ENCODE results near the gene TNFSF8. TPM values are rescaled to one million over a fixed set of nuclear protein-coding genes. Genes with fewer than 3 reads are reported as not detected.

Gene TNFSF8
- total RNA-seq, 1 donor, result not detected

GRCh38 chr9:114962809-114963208, 32.4 kb upstream of the TNFSF8 start:
- no peak for DNase-seq (ENCODE audit: low read depth)
- no peak for TF ChIP-seq CTCF (IDR thresholded peaks at IDR 0.05; ENCODE audit: insufficient read depth, low read length)
- H3K4me3 ChIP-seq (ENCODE audit: low read depth, low read length), result no peak overlapping the region

- no peak for DNase-seq (ENCODE audit: low read depth)
- no peak overlapping the region for H3K4me3 ChIP-seq (ENCODE audit: low read depth, low read length)
- no peak for TF ChIP-seq CTCF (IDR thresholded peaks at IDR 0.05; ENCODE audit: insufficient read depth, low read length)
Measured at GRCh38 chr9:114960276-114960675, 29.9 kb upstream of the TNFSF8 start.

GRCh38 chr9:114958844-114959235, 28.4 kb upstream of the TNFSF8 start:
- TF ChIP-seq CTCF (IDR thresholded peaks at IDR 0.05; ENCODE audit: insufficient read depth, low read length), result no peak
- H3K4me3 ChIP-seq (ENCODE audit: low read depth, low read length), result no peak overlapping the region
- no peak for DNase-seq (ENCODE audit: low read depth)

GRCh38 chr9:114958021-114958843, 27.8 kb upstream of the TNFSF8 start:
- no peak overlapping the region for H3K4me3 ChIP-seq (ENCODE audit: low read depth, low read length)
- no peak for TF ChIP-seq CTCF (IDR thresholded peaks at IDR 0.05; ENCODE audit: insufficient read depth, low read length)
- peak; percentile 6 for DNase-seq (ENCODE audit: low read depth)

- DNase-seq (ENCODE audit: low read depth), result no peak
- TF ChIP-seq CTCF (IDR thresholded peaks at IDR 0.05; ENCODE audit: insufficient read depth, low read length), result no peak
- H3K4me3 ChIP-seq (ENCODE audit: low read depth, low read length), result no peak overlapping the region
Measured at GRCh38 chr9:114957558-114957957, 27.2 kb upstream of the TNFSF8 start.

GRCh38 chr9:114954956-114955582, 24.7 kb upstream of the TNFSF8 start:
- no peak for TF ChIP-seq CTCF (IDR thresholded peaks at IDR 0.05; ENCODE audit: insufficient read depth, low read length)
- H3K4me3 ChIP-seq (ENCODE audit: low read depth, low read length), result no peak overlapping the region
- no peak for DNase-seq (ENCODE audit: low read depth)
